SK-N-SH (cell line): ENCODE results near the gene ZNF407. TPM values are rescaled to one million over a fixed set of nuclear protein-coding genes. Genes with fewer than 3 reads are reported as not detected.
"Not testable (repeated sequence)": the region's sequence is repeated elsewhere in the genome, so short reads cannot be mapped to it uniquely, and the experiment has no call there.

Source experiments
- CTCF ChIA-PET: fragments of 300-600, 350-600 bp; formaldehyde crosslinking; extraction: SDS; loops from one replicate; lab custom pipeline; 2021; lab: Yijun Ruan, JAX
- POLR2A ChIA-PET: fragments of 350-600 bp; sonication (Branson Sonifier 250); formaldehyde crosslinking; extraction: SDS; loops from one replicate; lab custom pipeline; 2020; ENCODE audit warnings: antibody characterized with exemption, inconsistent platforms; lab: Yijun Ruan, JAX
- DNase-seq: peaks from one replicate; pipeline ENCODE4 v3.0.0; 2012
- H2AFZ ChIP-seq: fragments of 200-600 bp; sonication (generic); 2 replicates; pipeline ENCODE4 v1.8.1; 2016; ENCODE audit warnings: antibody characterized with exemption, mild to moderate bottlenecking, low read depth
- H3F3A ChIP-seq: fragments of 200-600 bp; sonication (generic); replicated peaks from 2 replicates; pipeline ENCODE3; 2016; ENCODE audit warnings: antibody characterized with exemption, mild to moderate bottlenecking; ENCODE audit not compliant: insufficient read depth
- H3K27ac ChIP-seq, 2 experiments: fragments of 200-500 bp in 1 of 2; fragments of 200-600 bp in 1 of 2; sonication (Bioruptor generic) in 1 of 2; sonication (generic), shearing (Covaris generic) in 1 of 2; 2 replicates each; pipeline versions ENCODE4 v1.5.1 to v1.6.1; 2014 to 2016; ENCODE audit warnings: low read depth in 2 of 2, inconsistent platforms in 1 of 2, low read length in 1 of 2, mild to moderate bottlenecking in 1 of 2, mixed read lengths in 1 of 2
- H3K27me3 ChIP-seq: fragments of 200-600 bp; sonication (generic), shearing (Covaris generic); 2 replicates; pipeline ENCODE4 v1.6.1; 2016; ENCODE audit warnings: mixed run types; ENCODE audit not compliant: insufficient read depth
- H3K36me3 ChIP-seq, 2 experiments: fragments of 200-500 bp in 1 of 2; fragments of 200-600 bp in 1 of 2; sonication (Bioruptor generic) in 1 of 2; sonication (generic) in 1 of 2; replicated peaks in 1 of 2; 2 replicates each; pipeline versions ENCODE3 to v1.5.1; 2014 to 2016; ENCODE audit warnings: low read length in 1 of 2, mild to moderate bottlenecking in 1 of 2; ENCODE audit not compliant: insufficient read depth in 2 of 2, control insufficient read depth in 1 of 2
- H3K4me1 ChIP-seq, 2 experiments: fragments of 200-500 bp in 1 of 2; fragments of 200-600 bp in 1 of 2; sonication (Bioruptor generic) in 1 of 2; sonication (generic), shearing (Covaris generic) in 1 of 2; 2 replicates each; pipeline versions ENCODE4 v1.5.1 to v1.6.1; 2014 to 2016; ENCODE audit warnings: low read depth in 1 of 2, low read length in 1 of 2, mixed run types in 1 of 2; ENCODE audit not compliant: insufficient read depth in 2 of 2, control insufficient read depth in 1 of 2
- H3K4me2 ChIP-seq: fragments of 200-600 bp; sonication (generic), shearing (Covaris generic); 2 replicates; pipeline ENCODE4 v1.6.1; 2017; ENCODE audit warnings: mixed run types
- H3K4me3 ChIP-seq, 2 experiments: fragments of 200-500 bp in 1 of 2; fragments of 200-600 bp in 1 of 2; sonication (Bioruptor generic) in 1 of 2; sonication (generic), shearing (Covaris generic) in 1 of 2; 2 replicates each; pipeline versions ENCODE4 v1.5.1 to v1.8.1; 2014 to 2016; ENCODE audit warnings: low read depth in 2 of 2, inconsistent platforms in 1 of 2, low read length in 1 of 2, mild to moderate bottlenecking in 1 of 2, mixed read lengths in 1 of 2, moderate library complexity in 1 of 2
- H3K79me2 ChIP-seq: fragments of 200-600 bp; sonication (generic); 2 replicates; pipeline ENCODE4 v1.8.1; 2017; ENCODE audit warnings: mild to moderate bottlenecking; ENCODE audit not compliant: insufficient read depth
- H3K9ac ChIP-seq: fragments of 200-600 bp; sonication (generic); 2 replicates; pipeline ENCODE4 v1.6.1; 2017; ENCODE audit warnings: mixed run types
- H3K9me2 ChIP-seq: fragments of 200-600 bp; sonication (generic); 2 replicates; pipeline ENCODE4 v1.6.1; 2017; ENCODE audit warnings: mixed run types
- H3K9me3 ChIP-seq: fragments of 200-600 bp; sonication (generic); 2 replicates; pipeline ENCODE4 v1.6.1; 2017; ENCODE audit warnings: mixed run types, mild to moderate bottlenecking, moderate library complexity
- H4K20me1 ChIP-seq: fragments of 200-600 bp; sonication (generic); 2 replicates; pipeline ENCODE4 v1.6.1; 2017; ENCODE audit warnings: mild to moderate bottlenecking, mixed run types; ENCODE audit not compliant: insufficient read depth
- EP300 ChIP-seq, 2 experiments: IDR thresholded peaks; 2 replicates each; pipeline versions ENCODE4 v1.4.0 to v1.6.1; 2012; ENCODE audit warnings: borderline replicate concordance in 1 of 2, low read depth in 1 of 2, low read length in 1 of 2
- IRF3 ChIP-seq: fragments of 150-350 bp; IDR thresholded peaks from 2 replicates; pipeline ENCODE4 v1.6.1; 2016; ENCODE audit warnings: mild to moderate bottlenecking, low read depth, low read length
- MEF2A ChIP-seq: IDR thresholded peaks from 2 replicates; pipeline ENCODE4 v1.4.0; 2012; ENCODE audit warnings: low read depth, borderline replicate concordance
- RCOR1 ChIP-seq: fragments of 150-350 bp; IDR thresholded peaks from 2 replicates; pipeline ENCODE4 v1.6.1; 2017; ENCODE audit warnings: antibody characterized with exemption, low read length
- TAF1 ChIP-seq: IDR thresholded peaks from 2 replicates; pipeline ENCODE4 v1.6.1; 2012; ENCODE audit warnings: low read depth, mild to moderate bottlenecking, low read length, moderate library complexity, borderline replicate concordance
- ZBTB33 ChIP-seq: IDR thresholded peaks from 2 replicates; pipeline ENCODE4 v1.4.0; 2012; ENCODE audit warnings: low read depth, borderline replicate concordance
- WGBS: methylation state at CpG from one replicate; pipeline ENCODE4 v1.1.6; 2017; ENCODE audit warnings: low lambda C conversion rate; 5-methylcytosine and 5-hydroxymethylcytosine counted together
- polyA plus RNA-seq, 3 experiments: library from polyadenylated mRNA; depleted of rRNA; stranded (reverse); fragments of >200 nt; gene quantifications; 2 replicates each; pipeline ENCODE4 v1.2.3, GENCODE V29; 2012
- TF ChIP-seq, protein P1 (sequence below): fragments of 200-600 bp; sonication (generic); IDR thresholded peaks from 2 replicates; pipeline ENCODE4 v1.6.1; 2017; ENCODE audit warnings: antibody characterized with exemption, mild to moderate bottlenecking, moderate library complexity

ZNF407 gene
- polyA plus RNA-seq, 1 of the 3 experiments (the other 2 are of a cell fraction), result 2.6 TPM

DNA sequence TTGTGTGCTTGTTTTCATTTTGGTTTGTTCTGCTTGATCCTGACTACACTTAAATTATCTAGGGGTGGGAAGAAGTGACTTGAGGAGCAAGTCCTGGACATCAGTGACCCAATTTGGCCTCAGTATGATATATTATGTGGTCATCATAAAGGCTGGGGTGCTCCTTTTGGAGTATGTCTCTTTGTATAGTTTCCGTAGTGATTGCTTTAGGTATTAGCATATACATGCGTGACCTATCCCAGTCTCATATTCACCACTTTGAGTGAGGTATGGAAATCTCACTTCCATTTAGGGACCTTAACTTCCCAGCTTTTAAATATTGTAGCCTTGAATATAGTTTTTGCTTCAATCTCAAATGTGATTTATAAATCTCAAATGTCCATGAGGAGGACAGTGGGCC is 370.3 kb downstream of the ZNF407 start:
- CTCF ChIA-PET, result interaction anchor here (1.3 kb wide), 1 partner anchor 511 kb away, joined by 4 read pairs; no protein-coding TSS in a partner anchor
- no peak overlapping the region for H2AFZ ChIP-seq

DNA sequence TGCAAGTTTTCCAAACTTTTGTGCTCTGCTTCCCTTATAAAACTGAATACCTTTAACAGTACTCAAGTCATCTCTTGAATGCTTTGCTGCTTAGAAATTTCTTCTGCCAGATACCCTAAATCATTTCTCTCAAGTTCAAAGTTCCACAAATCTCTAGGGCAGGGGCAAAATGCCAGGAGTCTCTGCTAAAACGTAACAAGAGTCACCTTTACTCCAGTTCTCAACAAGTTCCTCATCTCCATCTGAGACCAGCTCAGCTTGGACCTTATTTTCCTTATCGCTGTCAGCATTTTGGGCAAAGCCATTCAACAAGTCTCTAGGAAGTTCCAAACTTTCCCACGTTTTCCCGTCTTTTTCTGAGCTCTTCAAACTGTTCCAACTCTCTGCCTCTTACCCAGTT is 373.7 kb downstream of the ZNF407 start:
- H2AFZ ChIP-seq, H3K4me1 ChIP-seq, DNase-seq, POLR2A ChIA-PET, H3K9me2 ChIP-seq, H3F3A ChIP-seq, H3K79me2 ChIP-seq, H3K9ac ChIP-seq, H3K9me3 ChIP-seq, H3K36me3 ChIP-seq, H3K27me3 ChIP-seq, H3K27ac ChIP-seq, H3K4me3 ChIP-seq, H4K20me1 ChIP-seq, H3K4me2 ChIP-seq: not testable (repeated sequence)
- whole genome bisulfite sequencing, result 75% methylated on average over 4 of the region's 4 CpGs
- CTCF ChIA-PET, result interaction anchor here (1.2 kb wide), 1 partner anchor 8 kb away, joined by 4 read pairs; no protein-coding TSS in a partner anchor

More for the DNA sequence above, 370.3 kb downstream of the ZNF407 start:
- Histone ChIP-seq H3K9me3 (no peaks in the 10 kb centered on the region), H3K4me2 (no peak overlapping the region), H3K4me3 (no peak overlapping the region), H3K27me3 (no peaks in the 10 kb centered on the region), H3K4me1 (peaks cover 0 to 3% of the 10 kb centered on the region in 2 experiments; a peak in 1 of 4 replicates), H3K9me2 (no peaks in the 10 kb centered on the region), H4K20me1 (no peaks in the 10 kb centered on the region), H3K9ac (no peak overlapping the region), H3K36me3 (peaks cover 0 to 9% of the 10 kb centered on the region in 2 experiments), H3K79me2 (no peaks in the 10 kb centered on the region; the same call in 1 of the 2 replicates), H3K27ac (no peak overlapping the region), H3F3A (no peaks in the 10 kb centered on the region)
- POLR2A ChIA-PET, result no interaction called here
- WGBS, result 96% methylated on average over 2 of the region's 2 CpGs
- no peak for DNase-seq
- no peak for TF ChIP-seq MEF2A
- no peak for TF ChIP-seq EP300 (IDR thresholded peaks at IDR 0.05; ENCODE audit: borderline replicate concordance in 1 of 2, low read depth in 1 of 2, low read length in 1 of 2)
- no peak for TF ChIP-seq IRF3
- TF ChIP-seq, protein P1, sequence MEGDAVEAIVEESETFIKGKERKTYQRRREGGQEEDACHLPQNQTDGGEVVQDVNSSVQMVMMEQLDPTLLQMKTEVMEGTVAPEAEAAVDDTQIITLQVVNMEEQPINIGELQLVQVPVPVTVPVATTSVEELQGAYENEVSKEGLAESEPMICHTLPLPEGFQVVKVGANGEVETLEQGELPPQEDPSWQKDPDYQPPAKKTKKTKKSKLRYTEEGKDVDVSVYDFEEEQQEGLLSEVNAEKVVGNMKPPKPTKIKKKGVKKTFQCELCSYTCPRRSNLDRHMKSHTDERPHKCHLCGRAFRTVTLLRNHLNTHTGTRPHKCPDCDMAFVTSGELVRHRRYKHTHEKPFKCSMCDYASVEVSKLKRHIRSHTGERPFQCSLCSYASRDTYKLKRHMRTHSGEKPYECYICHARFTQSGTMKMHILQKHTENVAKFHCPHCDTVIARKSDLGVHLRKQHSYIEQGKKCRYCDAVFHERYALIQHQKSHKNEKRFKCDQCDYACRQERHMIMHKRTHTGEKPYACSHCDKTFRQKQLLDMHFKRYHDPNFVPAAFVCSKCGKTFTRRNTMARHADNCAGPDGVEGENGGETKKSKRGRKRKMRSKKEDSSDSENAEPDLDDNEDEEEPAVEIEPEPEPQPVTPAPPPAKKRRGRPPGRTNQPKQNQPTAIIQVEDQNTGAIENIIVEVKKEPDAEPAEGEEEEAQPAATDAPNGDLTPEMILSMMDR, result no peak
- TF ChIP-seq ZBTB33, result no peak
- no peak for TF ChIP-seq TAF1
- no peak for TF ChIP-seq RCOR1

DNA sequence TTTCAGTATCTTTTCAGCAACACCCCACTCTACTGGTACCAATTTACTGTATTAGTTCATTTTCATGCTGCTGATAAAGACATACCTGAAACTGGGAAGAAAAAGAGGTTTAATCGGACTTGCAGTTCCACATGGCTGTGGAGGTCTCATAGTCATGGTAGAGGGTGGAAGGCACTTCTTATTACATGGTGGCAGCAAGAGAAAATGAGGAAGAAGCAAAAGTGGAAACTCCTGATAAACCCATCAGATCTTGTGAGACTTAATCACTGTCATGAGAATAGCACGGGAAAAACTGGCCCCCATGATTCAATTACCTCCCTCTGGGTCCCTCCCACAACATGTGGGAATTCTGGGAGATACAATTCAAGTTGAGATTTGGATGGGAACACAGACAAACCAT is 374.1 kb downstream of the ZNF407 start:
- H3K79me2 ChIP-seq, DNase-seq, H3K27ac ChIP-seq, H3K36me3 ChIP-seq, H3K9me3 ChIP-seq, H3K9ac ChIP-seq, H3K4me3 ChIP-seq, H3K9me2 ChIP-seq, H2AFZ ChIP-seq, H3K4me2 ChIP-seq, H4K20me1 ChIP-seq, H3F3A ChIP-seq, POLR2A ChIA-PET, H3K27me3 ChIP-seq: not testable (repeated sequence)
- peaks cover 0 to 12% of the 10 kb centered on the region in 2 experiments; a peak in 2 of 4 replicates for H3K4me1 ChIP-seq
- CTCF ChIA-PET, result interaction anchor here (1.2 kb wide), 1 partner anchor 8 kb away, joined by 4 read pairs; no protein-coding TSS in a partner anchor
- 43% methylated on average over 2 of the region's 2 CpGs for WGBS
